GM23338 (cell line): ENCODE data around the gene SLC10A3. TPM values are rescaled to one million over a fixed set of nuclear protein-coding genes. Genes with fewer than 3 reads are reported as not detected.
A peak's percentile ranks its signal among the peaks of the same experiment; 100 is the strongest.

Source experiments
- ATAC-seq: fragments of 200-7000 bp; cut with Tn5 transposase; 3 replicates; pipeline ENCODE4 v1.9.1; 2020
- DNase-seq: peaks from one replicate; pipeline ENCODE4 v3.0.0-alpha.2; 2015; ENCODE audit warnings: low spot score
- H2AFZ ChIP-seq: fragments of 200-600 bp; sonication (generic); 2 replicates; pipeline ENCODE4 v1.8.0; 2016; ENCODE audit warnings: antibody characterized with exemption, mild to moderate bottlenecking, moderate library complexity
- H3F3A ChIP-seq: fragments of 200-600 bp; sonication (generic); replicated peaks from 2 replicates; pipeline ENCODE4 v1.8.0; 2017; ENCODE audit warnings: antibody characterized with exemption, mixed run types, low read depth
- H3K27ac ChIP-seq: fragments of 200-600 bp; sonication (generic); 2 replicates; pipeline ENCODE4 v1.6.1; 2016; ENCODE audit warnings: low read depth
- H3K27me3 ChIP-seq: fragments of 200-600 bp; sonication (generic); 2 replicates; pipeline ENCODE4 v1.8.0; 2016; ENCODE audit warnings: mild to moderate bottlenecking, mixed run types, moderate library complexity; ENCODE audit not compliant: insufficient read depth
- H3K36me3 ChIP-seq: fragments of 200-600 bp; sonication (generic); 2 replicates; pipeline ENCODE4 v1.8.0; 2016; ENCODE audit warnings: mild to moderate bottlenecking; ENCODE audit not compliant: insufficient read depth
- H3K4me1 ChIP-seq: fragments of 200-600 bp; sonication (generic); 2 replicates; pipeline ENCODE4 v1.8.0; 2016; ENCODE audit warnings: mild to moderate bottlenecking, moderate library complexity; ENCODE audit not compliant: insufficient read depth
- H3K4me2 ChIP-seq: fragments of 200-600 bp; sonication (generic); 2 replicates; pipeline ENCODE4 v1.7.1; 2017; ENCODE audit warnings: mixed run types
- H3K4me3 ChIP-seq: fragments of 200-600 bp; sonication (generic); 2 replicates; pipeline ENCODE4 v1.6.1; 2016; ENCODE audit warnings: mixed run types
- H3K79me2 ChIP-seq: fragments of 200-600 bp; sonication (generic); replicated peaks from 2 replicates; pipeline ENCODE4 v1.8.0; 2017; ENCODE audit warnings: mild to moderate bottlenecking; ENCODE audit not compliant: insufficient read depth
- H3K9me2 ChIP-seq: fragments of 200-600 bp; sonication (generic); 2 replicates; pipeline ENCODE4 v1.8.0; 2017; ENCODE audit not compliant: insufficient read depth
- H4K20me1 ChIP-seq: fragments of 200-600 bp; sonication (generic); replicated peaks from 2 replicates; pipeline ENCODE4 v1.8.0; 2017; ENCODE audit warnings: mild to moderate bottlenecking; ENCODE audit not compliant: insufficient read depth
- H3K27ac Mint-ChIP-seq: 2 replicates; pipeline ENCODE4 v1.8.0; 2020; ENCODE audit warnings: inconsistent platforms, mild to moderate bottlenecking, moderate library complexity, mixed read lengths
- H3K27me3 Mint-ChIP-seq: 3 replicates; pipeline ENCODE4 v1.8.0; 2022; ENCODE audit warnings: low read depth, mild to moderate bottlenecking, moderate library complexity, mixed read lengths, inconsistent platforms; ENCODE audit not compliant: insufficient read depth, poor library complexity
- H3K36me3 Mint-ChIP-seq: 3 replicates; pipeline ENCODE4 v1.8.0; 2021; ENCODE audit warnings: low read depth, mild to moderate bottlenecking, inconsistent platforms, moderate library complexity, mixed read lengths
- H3K4me1 Mint-ChIP-seq: 3 replicates; pipeline ENCODE4 v1.8.0; 2020; ENCODE audit warnings: mild to moderate bottlenecking, inconsistent platforms, mixed read lengths
- H3K4me3 Mint-ChIP-seq: 3 replicates; pipeline ENCODE4 v1.8.0; 2021; ENCODE audit warnings: moderate library complexity, mild to moderate bottlenecking, inconsistent platforms, mixed read lengths
- H3K9me3 Mint-ChIP-seq: 3 replicates; pipeline ENCODE4 v1.8.0; 2020; ENCODE audit warnings: moderate library complexity, mild to moderate bottlenecking, inconsistent platforms, mixed read lengths
- CTCF ChIP-seq, 2 experiments: fragments of 200-600 bp in 1 of 2; sonication (generic) in 1 of 2; conservative IDR thresholded peaks; 2 replicates each; pipeline versions ENCODE4 v1.5.1 to v1.6.1; 2016 to 2017; ENCODE audit warnings: antibody characterized with exemption in 2 of 2, low read depth in 2 of 2, mild to moderate bottlenecking in 2 of 2, moderate library complexity in 1 of 2
- ETS1 ChIP-seq: IDR thresholded peaks from 2 replicates; pipeline ENCODE4 v1.6.1; 2016; ENCODE audit warnings: antibody characterized with exemption
- NANOG ChIP-seq: IDR thresholded peaks from 2 replicates; pipeline ENCODE4 v1.6.1; 2016; ENCODE audit warnings: antibody characterized with exemption, borderline replicate concordance
- REST ChIP-seq: IDR thresholded peaks from one replicate; pipeline ENCODE4 v1.6.1; 2018; ENCODE audit warnings: antibody characterized with exemption; ENCODE audit not compliant: unreplicated experiment
- polyA plus RNA-seq: library from polyadenylated mRNA; unstranded; fragments of >200 nt; fragmentation: Nextera tagmentation; extraction: Ambion mirVana; gene quantifications from 2 replicates; pipeline ENCODE4 v1.2.1, GENCODE V29; 2016
- total RNA-seq: library from RNA; depleted of rRNA; stranded (reverse); fragments of >200 nt; shearing (Covaris generic); gene quantifications from 2 replicates; pipeline ENCODE4 v1.2.3, GENCODE V29; 2014

Gene SLC10A3
- total and polyA plus RNA-seq, 2 experiments from 2014 or later = 7.6 to 17.6 TPM

GRCh38 chrX:154526901-154527675 lies 36.7 kb upstream of the SLC10A3 start:
- H3K9me3 Mint-ChIP-seq = 0 out of 3 replicates have a peak, but pooled peaks cover 3% of the 10 kb centered on the region
- peak overlapping the region; percentile 61; the same call in 2 of the 3 replicates for H3K4me3 Mint-ChIP-seq
- no peaks in the 10 kb centered on the region for H3K4me1 ChIP-seq
- peaks cover 41% of the 10 kb centered on the region for H3K27me3 ChIP-seq
- H3K36me3 Mint-ChIP-seq = peaks cover 5% of the 10 kb centered on the region; the same call in 1 of the 3 replicates
- H3K4me2 ChIP-seq = peak overlapping the region; percentile 74
- H3K27me3 Mint-ChIP-seq = peaks cover 33% of the 10 kb centered on the region
- H3K27ac ChIP-seq = no peak overlapping the region
- H3F3A ChIP-seq = no peaks in the 10 kb centered on the region
- no peak overlapping the region; the same call in 1 of the 2 replicates for H2AFZ ChIP-seq
- H3K4me3 ChIP-seq = peak overlapping the region; percentile 47
- peaks cover 3% of the 10 kb centered on the region for H3K4me1 Mint-ChIP-seq
- ATAC-seq (peak; percentile 93), DNase-seq (peak; percentile 81)
- TF ChIP-seq CTCF (conservative IDR thresholded peaks at IDR 0.05; ENCODE audit: low read depth in 2 of 2) = peak; percentile 44 to 57
- no peak for TF ChIP-seq REST
- H3K36me3 ChIP-seq = no peaks in the 10 kb centered on the region
- no peak overlapping the region; the same call in 1 of the 2 replicates for H3K27ac Mint-ChIP-seq
- no peaks in the 10 kb centered on the region for H3K79me2 ChIP-seq
- H3K9me2 ChIP-seq = no peaks in the 10 kb centered on the region
- no peaks in the 10 kb centered on the region for H4K20me1 ChIP-seq

GRCh38 chrX:154525606-154526490 lies 35.4 kb upstream of the SLC10A3 start:
- ATAC-seq (no peak), DNase-seq (no peak)
- Mint-ChIP-seq H3K4me3 (no peak overlapping the region), H3K27me3 (peaks cover 30% of the 10 kb centered on the region), H3K9me3 (0 out of 3 replicates have a peak, but pooled peaks cover 3% of the 10 kb centered on the region), H3K4me1 (peaks cover 3% of the 10 kb centered on the region), H3K36me3 (peaks cover under 1% of the 10 kb centered on the region; the same call in 1 of the 3 replicates), H3K27ac (no peak overlapping the region)
- no peaks in the 10 kb centered on the region for H4K20me1 ChIP-seq
- no peaks in the 10 kb centered on the region for H3K36me3 ChIP-seq
- no peaks in the 10 kb centered on the region for H3K9me2 ChIP-seq
- no peaks in the 10 kb centered on the region for H3F3A ChIP-seq
- no peaks in the 10 kb centered on the region for H3K79me2 ChIP-seq
- H3K4me1 ChIP-seq = no peaks in the 10 kb centered on the region
- H3K27me3 ChIP-seq = peaks cover 43% of the 10 kb centered on the region
- H3K4me2 ChIP-seq = no peak overlapping the region
- TF ChIP-seq ETS1 (no peak), NANOG (no peak)
- H2AFZ ChIP-seq = no peak overlapping the region
- H3K4me3 ChIP-seq = no peak overlapping the region
- no peak overlapping the region for H3K27ac ChIP-seq
